ENCODE data around the gene GLYATL2.
A peak's percentile ranks its signal among the peaks of the same experiment; 100 is the strongest.

GLYATL2 gene

GRCh38 chr11:58844361-58845005 lies at the start of gene GLYATL2:
Gene GLYATL2, minus strand, starts transcription at chr11:58844704. Its CDS starts 5,092 bp downstream, at chr11:58839612.
- DNase-seq: no peak

GRCh38 chr11:58893899-58894298 lies 49.4 kb upstream of the GLYATL2 start:
- no peak for DNase-seq

GRCh38 chr11:58888579-58888978 lies 44.1 kb upstream of the GLYATL2 start:
- no peak for DNase-seq

GRCh38 chr11:58887452-58887851 lies 42.9 kb upstream of the GLYATL2 start:
- DNase-seq: no peak

DNA sequence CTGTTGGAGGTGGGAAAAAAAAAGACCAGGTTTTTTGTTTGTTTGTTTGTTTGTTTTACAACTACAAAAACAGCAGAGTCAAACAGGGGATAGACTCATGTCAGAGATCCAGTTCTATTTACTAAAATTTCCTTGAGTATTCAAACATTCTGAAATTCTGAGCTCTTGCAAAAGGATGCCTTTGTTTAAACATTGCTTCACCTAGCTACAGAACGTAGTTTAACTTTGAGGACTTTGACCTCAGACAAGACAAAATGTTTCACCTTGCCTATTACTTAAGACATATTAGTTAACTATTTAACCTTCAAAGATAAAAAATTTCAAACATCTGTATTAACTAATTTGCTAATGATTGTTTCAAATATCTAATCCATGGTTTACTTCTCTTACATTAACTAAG lies 36.1 kb upstream of the GLYATL2 start:
- DNase-seq: no peak

- no peak for DNase-seq
These were observed 35.7 kb upstream of the GLYATL2 start for GRCh38 chr11:58880166-58880565.

DNA sequence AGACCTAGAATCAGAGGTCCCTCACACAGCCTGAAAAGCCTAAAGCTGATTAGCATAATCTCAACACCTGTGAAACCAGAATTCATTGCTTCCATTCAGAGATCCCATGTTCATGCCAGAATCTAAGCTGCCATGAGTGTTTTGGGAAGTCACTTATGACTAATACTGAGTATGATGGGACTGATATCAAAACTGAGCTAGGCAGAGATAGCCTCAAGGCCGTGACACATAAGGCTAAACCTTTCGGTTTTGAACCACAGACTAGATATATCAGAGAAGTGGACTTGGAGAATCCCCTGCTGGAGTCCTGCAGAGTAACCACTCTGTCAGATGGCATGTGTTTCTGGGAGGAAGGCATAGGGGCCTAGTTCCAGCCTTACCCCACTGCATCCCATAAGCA lies 23.1 kb upstream of the GLYATL2 start:
- DNase-seq: no peak

GRCh38 chr11:58866788-58867187 lies 22.3 kb upstream of the GLYATL2 start:
- DNase-seq: no peak

DNA sequence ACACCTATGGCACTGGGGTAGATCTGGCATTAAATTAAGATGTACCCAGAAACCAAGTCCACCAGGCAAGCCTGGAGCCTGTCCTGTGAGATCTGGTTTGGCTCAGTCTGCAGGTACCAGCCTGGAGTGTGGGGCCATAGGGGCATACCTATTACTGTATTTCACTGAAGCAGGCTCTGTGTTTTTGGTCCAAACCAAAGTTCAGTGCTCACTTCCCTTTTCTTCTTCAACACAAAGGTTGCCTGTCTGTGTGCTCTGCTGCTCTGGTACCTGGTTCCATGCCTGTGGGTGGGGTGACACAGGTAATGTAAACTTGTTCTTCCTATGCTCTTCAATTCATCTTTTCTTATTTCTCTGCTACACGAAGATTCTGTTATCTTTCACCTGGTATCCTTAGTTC lies 19.8 kb upstream of the GLYATL2 start:
- DNase-seq: no peak

DNA sequence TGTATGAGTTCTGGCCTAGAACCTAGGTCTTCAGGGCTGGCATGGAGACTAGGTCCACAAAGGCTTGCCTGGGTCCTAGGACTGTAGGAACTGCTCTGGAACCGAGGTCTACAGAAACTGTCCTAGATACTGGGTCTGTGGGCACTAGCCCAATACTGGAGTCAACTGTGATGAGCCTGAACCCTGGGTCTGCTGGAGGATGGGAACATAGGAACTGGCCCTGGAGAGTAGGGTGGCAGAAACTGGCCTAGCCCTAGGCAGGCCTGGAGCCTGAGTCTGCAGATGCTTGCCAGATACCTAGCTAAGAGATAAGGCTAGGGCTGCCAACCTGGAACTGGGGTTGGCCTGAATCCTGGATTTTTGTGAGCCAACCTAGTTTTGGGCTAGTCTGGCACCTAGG lies 19.2 kb upstream of the GLYATL2 start:
- no peak for DNase-seq

GRCh38 chr11:58861533-58861932 lies 17.0 kb upstream of the GLYATL2 start:
- DNase-seq: no peak

- DNase-seq: no peak
These were observed 12.3 kb upstream of the GLYATL2 start for GRCh38 chr11:58856806-58857205.

GRCh38 chr11:58845386-58845785 lies 882 bp upstream of the GLYATL2 start:
- DNase-seq: no peak

GRCh38 chr11:58837707-58838388 lies 6.7 kb downstream of the GLYATL2 start:
- DNase-seq: no peak

DNA sequence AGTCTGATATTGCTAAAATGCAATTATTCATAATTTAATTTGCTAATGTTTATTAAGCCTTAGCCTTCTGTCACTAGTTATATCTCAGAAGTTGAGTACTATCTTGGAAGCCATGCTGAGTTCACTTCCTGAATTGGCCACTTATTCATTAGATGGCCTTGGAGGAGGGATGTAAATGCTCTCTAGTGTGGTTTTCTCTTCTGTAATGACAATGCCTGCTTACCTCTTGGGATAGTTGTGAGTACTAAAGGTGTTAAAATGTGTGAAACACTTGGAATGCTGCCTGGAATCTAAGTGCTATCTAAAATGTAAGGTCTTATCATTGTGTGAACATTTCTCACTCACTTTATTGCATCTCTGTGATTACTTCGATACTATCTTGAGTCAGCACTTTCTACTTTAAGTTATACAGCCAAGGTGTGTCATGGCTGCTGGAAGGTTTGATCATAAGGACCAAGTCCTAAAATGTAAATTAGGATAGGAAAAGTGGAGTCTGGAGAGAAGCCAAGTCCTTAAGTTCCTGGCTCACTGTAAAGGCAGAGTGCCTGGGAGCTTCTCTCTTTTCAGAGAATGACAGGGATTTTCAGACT lies 12.4 kb downstream of the GLYATL2 start:
- DNase-seq: no peak

- DNase-seq: no peak
These were observed 13.7 kb downstream of the GLYATL2 start for GRCh38 chr11:58830673-58831301.

DNA sequence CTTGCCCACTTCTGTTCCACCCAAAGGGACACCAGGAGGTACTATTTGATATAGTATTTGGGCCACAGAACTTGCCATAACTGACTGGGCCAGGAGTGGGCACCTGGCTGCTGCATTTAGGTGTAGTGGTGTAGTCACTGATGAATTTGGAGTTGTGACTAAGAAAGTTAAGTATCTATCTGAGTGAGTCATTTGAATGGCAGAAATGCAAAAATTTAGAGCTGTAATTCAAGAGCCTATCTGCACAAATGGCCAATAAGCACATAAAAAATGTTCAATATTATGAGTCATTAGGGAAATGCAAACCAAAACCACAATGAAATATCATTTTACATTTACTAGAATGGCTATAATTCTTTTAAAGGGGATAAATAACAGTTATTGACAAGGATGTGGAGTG lies 14.7 kb downstream of the GLYATL2 start:
- DNase-seq: no peak

- no peak for DNase-seq
These were observed 30.8 kb downstream of the GLYATL2 start for GRCh38 chr11:58813693-58814092.

DNA sequence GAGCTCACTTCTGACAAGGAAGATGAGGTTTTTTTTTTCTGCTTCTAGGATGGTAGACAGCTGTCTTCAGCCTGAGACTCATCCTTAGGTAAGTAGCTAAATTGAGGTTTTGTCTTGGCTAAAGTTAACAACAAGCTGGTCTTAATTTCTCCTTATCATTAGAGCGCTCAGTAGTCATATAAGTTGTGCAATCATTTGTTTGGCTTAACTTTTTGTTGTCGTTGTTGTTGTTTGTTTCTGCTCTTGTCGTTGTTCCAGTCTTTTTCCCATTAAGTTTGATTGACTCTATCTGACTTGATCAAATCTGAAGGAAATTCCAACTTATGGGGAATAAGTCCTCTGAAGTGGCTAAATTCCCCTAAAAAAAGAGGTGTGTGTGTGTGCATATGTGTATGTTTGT lies 33.0 kb downstream of the GLYATL2 start:
- DNase-seq: no peak

DNA sequence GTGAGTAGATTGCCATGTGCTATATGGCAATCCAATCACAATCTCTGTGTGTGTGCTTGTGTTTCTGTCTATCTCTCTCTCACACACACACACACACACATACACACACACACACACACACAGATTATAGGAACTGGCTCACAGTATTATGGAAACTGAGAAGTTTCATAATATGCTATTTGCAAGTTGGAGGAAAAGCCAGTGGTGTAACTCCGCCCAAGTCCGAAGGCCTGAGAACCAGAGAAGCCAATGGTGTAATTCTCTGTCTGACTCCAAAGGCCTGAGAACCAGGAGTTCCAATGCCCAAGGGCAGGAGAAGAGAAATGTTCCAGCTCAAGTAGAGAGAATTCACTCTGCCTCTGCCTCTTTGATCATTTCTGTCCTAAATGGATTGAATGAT lies 37.2 kb downstream of the GLYATL2 start:
- DNase-seq: no peak

DNA sequence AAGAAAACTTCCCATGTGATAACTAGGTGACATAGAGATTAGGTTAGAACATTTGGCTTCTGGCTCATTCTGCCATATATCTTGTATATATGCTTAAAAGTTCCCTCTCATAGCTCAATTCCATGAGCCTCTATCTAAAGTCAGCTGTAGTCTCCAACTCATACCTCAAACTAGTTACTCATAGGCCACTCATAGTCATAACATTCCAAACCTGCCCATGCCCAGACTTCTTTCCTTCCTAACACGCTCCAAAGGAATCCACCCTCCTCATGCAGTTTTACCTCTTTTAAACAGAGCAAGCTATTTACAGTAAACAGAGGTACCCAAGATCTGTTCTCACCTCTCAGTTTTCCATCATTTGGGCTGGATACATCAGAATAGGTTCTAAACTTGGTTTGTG lies 39.4 kb downstream of the GLYATL2 start:
- DNase-seq: no peak

GRCh38 chr11:58801974-58802545 lies 42.4 kb downstream of the GLYATL2 start:
- DNase-seq: no peak

GRCh38 chr11:58801302-58801701 lies 43.2 kb downstream of the GLYATL2 start:
- DNase-seq: no peak

- DNase-seq: peak; percentile 1
These were observed 48.2 kb downstream of the GLYATL2 start for GRCh38 chr11:58796333-58796732.

Measured in NCI-H82 (cell line).